Kidney (tissue), 14 donors: ENCODE results near the gene BRINP2. TPM values are rescaled to one million over a fixed set of nuclear protein-coding genes. Genes with fewer than 3 reads are reported as not detected.

Experiments used
- DNase-seq, 5 donors: peaks; one replicate each; pipeline ENCODE4 v3.0.0-alpha.2; 2013 to 2020
- FAIRE-seq: peaks from 2 replicates; lab custom pipeline; 2012; peaks lifted over from hg19 to GRCh38; lab: Jason Lieb, UNC
- H3K27ac ChIP-seq, 2 donors: one replicate each; pipeline ENCODE4 v1.7.0; 2013; ENCODE audit warnings: low read depth in 2 of 2, low read length in 2 of 2, inconsistent platforms in 1 of 2
- H3K27me3 ChIP-seq: one replicate; pipeline ENCODE4 v1.7.1; 2013; ENCODE audit warnings: low read length, inconsistent platforms; ENCODE audit not compliant: control insufficient read depth, insufficient read depth
- H3K36me3 ChIP-seq, 3 donors: one replicate each; pipeline versions ENCODE4 v1.7.0 to v1.7.1; 2013; ENCODE audit warnings: low read length in 3 of 3, control low read depth in 1 of 3, inconsistent platforms in 1 of 3; ENCODE audit not compliant: insufficient read depth in 3 of 3, control insufficient read depth in 2 of 3
- H3K4me1 ChIP-seq, 3 donors: one replicate each; pipeline versions ENCODE4 v1.7.0 to v1.7.1; 2013; ENCODE audit warnings: low read length in 3 of 3, inconsistent platforms in 1 of 3, low read depth in 1 of 3; ENCODE audit not compliant: control insufficient read depth in 2 of 3, insufficient read depth in 2 of 3
- H3K4me3 ChIP-seq, 3 donors: one replicate each; pipeline versions ENCODE4 v1.7.0 to v1.8.1; 2013; ENCODE audit warnings: low read length in 3 of 3, control low read depth in 1 of 3, inconsistent platforms in 1 of 3
- H3K9ac ChIP-seq, 3 donors: one replicate each; pipeline versions ENCODE4 v1.7.0 to v1.7.1; 2013; ENCODE audit warnings: low read length in 3 of 3, control low read depth in 1 of 3, inconsistent platforms in 1 of 3
- H3K9me3 ChIP-seq, 3 donors: one replicate each; pipeline versions ENCODE4 v1.7.0 to v1.7.1; 2013; ENCODE audit warnings: low read length in 3 of 3, control low read depth in 1 of 3, inconsistent platforms in 1 of 3; ENCODE audit not compliant: control insufficient read depth in 2 of 3, insufficient read depth in 1 of 3
- CTCF ChIP-seq: IDR thresholded peaks from 3 replicates; pipeline ENCODE4 v1.5.1; 2012; ENCODE audit warnings: mild to moderate bottlenecking, moderate library complexity, borderline replicate concordance; ENCODE audit not compliant: insufficient read depth; ENCODE audit errors: extremely low read depth
- intact Hi-C: fragments of 100-400 bp; cut with DNase I; formaldehyde crosslinking; loops from one replicate; pipeline ENCODE4 v1.11.1; 2022
- polyA plus RNA-seq: library from polyadenylated mRNA; stranded (reverse); fragments of 350-450 nt; fragmentation: Illumina TruSeq; extraction: RNeasy Lipid Tissue Mini Kit (QIAGEN cat#74804); gene quantifications from one replicate; pipeline ENCODE4 v1.2.3, GENCODE V29; 2014; ENCODE audit warnings: low read depth, low replicate concordance; ENCODE audit not compliant: insufficient read depth
- total RNA-seq: library from RNA; stranded (reverse); fragmentation: NEBNext Ultra II Directional; extraction: Animal tissue kit (Norgen Biotek cat#: 25700); gene quantifications from one replicate; pipeline ENCODE4 v1.2.1, GENCODE V29; 2021
- donor health status: control.
- donor health status: control.
- donor health status: control.
- donor health status: control.
- donor health status: control.
- donor health status: DM: yes; HTN: yes; CAD: no.
- donor health status: Normal renal cell carcinoma (clear cell type).

Gene BRINP2
- total and polyA plus RNA-seq, 2 donors from 2014 or later = not detected

- H3K9ac ChIP-seq = no peak overlapping the region
- no peaks in the 10 kb centered on the region for H3K36me3 ChIP-seq
- no peak for FAIRE-seq
- no peak overlapping the region for H3K27ac ChIP-seq
- H3K9me3 ChIP-seq = no peaks in the 10 kb centered on the region
- H3K4me1 ChIP-seq = no peaks in the 10 kb centered on the region
- intact Hi-C loops = no loop called here
- H3K4me3 ChIP-seq = no peak overlapping the region
- no peak for TF ChIP-seq CTCF
- no peak for DNase-seq
- no peaks in the 10 kb centered on the region for H3K27me3 ChIP-seq
These were observed 136.2 kb downstream of the BRINP2 start for GRCh38 chr1:177306981-177307380.

- no peak overlapping the region for H3K27ac ChIP-seq
- H3K4me3 ChIP-seq = no peak overlapping the region
- no peak for DNase-seq
- H3K9ac ChIP-seq = no peak overlapping the region
- TF ChIP-seq CTCF = no peak
- no peaks in the 10 kb centered on the region for H3K4me1 ChIP-seq
- FAIRE-seq = no peak
- H3K9me3 ChIP-seq = no peaks in the 10 kb centered on the region
- no peaks in the 10 kb centered on the region for H3K27me3 ChIP-seq
- no peaks in the 10 kb centered on the region for H3K36me3 ChIP-seq
- intact Hi-C loops = no loop called here
These were observed 137.0 kb downstream of the BRINP2 start for GRCh38 chr1:177307771-177308170.

GRCh38 chr1:177309880-177310279, 139.1 kb downstream of the BRINP2 start:
- Histone ChIP-seq H3K4me1 (no peaks in the 10 kb centered on the region), H3K36me3 (no peaks in the 10 kb centered on the region), H3K4me3 (no peak overlapping the region), H3K9ac (no peak overlapping the region), H3K27ac (no peak overlapping the region), H3K27me3 (no peaks in the 10 kb centered on the region), H3K9me3 (no peaks in the 10 kb centered on the region)
- intact Hi-C loops = no loop called here
- DNase-seq (no peak), FAIRE-seq (no peak)
- TF ChIP-seq CTCF = no peak

- no peak for TF ChIP-seq CTCF
- Histone ChIP-seq H3K36me3 (no peaks in the 10 kb centered on the region), H3K9ac (no peak overlapping the region), H3K4me1 (no peaks in the 10 kb centered on the region), H3K27ac (no peak overlapping the region), H3K27me3 (no peaks in the 10 kb centered on the region), H3K4me3 (no peak overlapping the region), H3K9me3 (no peaks in the 10 kb centered on the region)
- FAIRE-seq (no peak), DNase-seq (no peak)
- intact Hi-C loops = no loop called here
These were observed 139.6 kb downstream of the BRINP2 start for GRCh38 chr1:177310326-177310725.
